G401.6 (cell line): ENCODE measurements around the gene TSR3.

Experiments
- FAIRE-seq: peaks from 2 replicates; lab custom pipeline; 2012; peaks lifted over from hg19 to GRCh38; lab: Jason Lieb, UNC

TSR3 gene

GRCh38 chr16:1308036-1308976 lies 43.4 kb downstream of the TSR3 start:
- no peak for FAIRE-seq

GRCh38 chr16:1306334-1306733 lies 45.3 kb downstream of the TSR3 start:
- FAIRE-seq = no peak

GRCh38 chr16:1305823-1306222 lies 45.9 kb downstream of the TSR3 start:
- no peak for FAIRE-seq

GRCh38 chr16:1301562-1301961 lies 50.1 kb downstream of the TSR3 start:
- FAIRE-seq = no peak

- FAIRE-seq = no peak
These were observed 50.8 kb downstream of the TSR3 start for GRCh38 chr16:1300664-1301476.

GRCh38 chr16:1299868-1300203 lies 51.8 kb downstream of the TSR3 start:
- no peak for FAIRE-seq
